ENCODE results near the gene ZDHHC8. TPM values are rescaled to one million over a fixed set of nuclear protein-coding genes. Genes with fewer than 3 reads are reported as not detected.

The ZDHHC8 gene
- total RNA-seq, 1 experiment from 2014 or later = 7.8 TPM

GRCh38 chr22:20191000-20191515, 59.5 kb downstream of the ZDHHC8 start:
- in situ Hi-C loops (cut with HindIII; ENCODE audit: low pct_unique_long_range_greater_than_20kb, low sequenced_read_pairs) = no loop called here
- no peak for DNase-seq (ENCODE audit: low read depth, low spot score)

- no peak for DNase-seq (ENCODE audit: low read depth, low spot score)
- in situ Hi-C loops (cut with HindIII; ENCODE audit: low pct_unique_long_range_greater_than_20kb, low sequenced_read_pairs) = no loop called here
Measured at GRCh38 chr22:20191803-20192202, 60.2 kb downstream of the ZDHHC8 start.

GRCh38 chr22:20192293-20192971, 60.8 kb downstream of the ZDHHC8 start:
- in situ Hi-C loops (cut with HindIII; ENCODE audit: low pct_unique_long_range_greater_than_20kb, low sequenced_read_pairs) = no loop called here
- DNase-seq (ENCODE audit: low read depth, low spot score) = no peak

GRCh38 chr22:20192972-20193760, 61.6 kb downstream of the ZDHHC8 start:
- no peak for DNase-seq (ENCODE audit: low read depth, low spot score)
- in situ Hi-C loops (cut with HindIII; ENCODE audit: low pct_unique_long_range_greater_than_20kb, low sequenced_read_pairs) = no loop called here

GRCh38 chr22:20193761-20194494, 62.3 kb downstream of the ZDHHC8 start:
- in situ Hi-C loops (cut with HindIII; ENCODE audit: low pct_unique_long_range_greater_than_20kb, low sequenced_read_pairs) = no loop called here
- DNase-seq (ENCODE audit: low read depth, low spot score) = no peak

- in situ Hi-C loops (cut with HindIII; ENCODE audit: low pct_unique_long_range_greater_than_20kb, low sequenced_read_pairs) = no loop called here
- no peak for DNase-seq (ENCODE audit: low read depth, low spot score)
Measured at GRCh38 chr22:20194681-20195593, 63.3 kb downstream of the ZDHHC8 start.

- DNase-seq (ENCODE audit: low read depth, low spot score) = no peak
- in situ Hi-C loops (cut with HindIII; ENCODE audit: low pct_unique_long_range_greater_than_20kb, low sequenced_read_pairs) = no loop called here
Measured at GRCh38 chr22:20196094-20196842, 64.7 kb downstream of the ZDHHC8 start.

Small RNA genes within 50 kb of the gene (small RNA-seq; reads per million reads assigned to genes)
- gene MIR6816 = 0 to 0.10 reads per million in 2 experiments
- gene RF00599 = 0 reads per million in 2 experiments

Other genes with a start within 250 kb of the ZDHHC8 start
- 156 and 172 TPM in 2 replicates for gene COMT, start 190.0 kb upstream of the ZDHHC8 start, total RNA-seq (2014; rRNA removed; shearing (Covaris generic))
- gene TXNRD2, start 190.0 kb upstream of the ZDHHC8 start, total RNA-seq (2014; rRNA removed; shearing (Covaris generic)) = 24.7 and 25.8 TPM in 2 replicates
- gene ARVCF, start 115.0 kb upstream of the ZDHHC8 start, total RNA-seq (2014; rRNA removed; shearing (Covaris generic)) = 4.9 and 5.4 TPM in 2 replicates
- gene TANGO2, start 110.7 kb upstream of the ZDHHC8 start, total RNA-seq (2014; rRNA removed; shearing (Covaris generic)) = 68.3 and 70.0 TPM in 2 replicates
- gene DGCR8, start 51.6 kb upstream of the ZDHHC8 start, total RNA-seq (2014; rRNA removed; shearing (Covaris generic)) = 12.4 and 18.2 TPM in 2 replicates
- gene RANBP1, start 15.7 kb upstream of the ZDHHC8 start, total RNA-seq (2014; rRNA removed; shearing (Covaris generic)) = 425 and 431 TPM in 2 replicates
- gene TRMT2A, start 14.6 kb upstream of the ZDHHC8 start, total RNA-seq (2014; rRNA removed; shearing (Covaris generic)) = 66.1 and 67.3 TPM in 2 replicates
- gene CCDC188, start 19.3 kb downstream of the ZDHHC8 start, total RNA-seq (2014; rRNA removed; shearing (Covaris generic)) = not detected in 2 replicates
- gene RTN4R, start 136.5 kb downstream of the ZDHHC8 start, total RNA-seq (2014; rRNA removed; shearing (Covaris generic)) = 7.2 TPM in 2 replicates
- 44.5 and 48.3 TPM in 2 replicates for gene DGCR6L, start 188.3 kb downstream of the ZDHHC8 start, total RNA-seq (2014; rRNA removed; shearing (Covaris generic))